Measurements from ENCODE around the gene FAM163B. TPM values are rescaled to one million over a fixed set of nuclear protein-coding genes. Genes with fewer than 3 reads are reported as not detected.
A peak's percentile ranks its signal among the peaks of the same experiment; 100 is the strongest.

FAM163B gene
- under 1 TPM in 2 of 4 donors, not detected in 2; 0.31 to 0.51 TPM for polyA plus RNA-seq (ENCODE audit: insufficient read length in 4 of 4)

DNA sequence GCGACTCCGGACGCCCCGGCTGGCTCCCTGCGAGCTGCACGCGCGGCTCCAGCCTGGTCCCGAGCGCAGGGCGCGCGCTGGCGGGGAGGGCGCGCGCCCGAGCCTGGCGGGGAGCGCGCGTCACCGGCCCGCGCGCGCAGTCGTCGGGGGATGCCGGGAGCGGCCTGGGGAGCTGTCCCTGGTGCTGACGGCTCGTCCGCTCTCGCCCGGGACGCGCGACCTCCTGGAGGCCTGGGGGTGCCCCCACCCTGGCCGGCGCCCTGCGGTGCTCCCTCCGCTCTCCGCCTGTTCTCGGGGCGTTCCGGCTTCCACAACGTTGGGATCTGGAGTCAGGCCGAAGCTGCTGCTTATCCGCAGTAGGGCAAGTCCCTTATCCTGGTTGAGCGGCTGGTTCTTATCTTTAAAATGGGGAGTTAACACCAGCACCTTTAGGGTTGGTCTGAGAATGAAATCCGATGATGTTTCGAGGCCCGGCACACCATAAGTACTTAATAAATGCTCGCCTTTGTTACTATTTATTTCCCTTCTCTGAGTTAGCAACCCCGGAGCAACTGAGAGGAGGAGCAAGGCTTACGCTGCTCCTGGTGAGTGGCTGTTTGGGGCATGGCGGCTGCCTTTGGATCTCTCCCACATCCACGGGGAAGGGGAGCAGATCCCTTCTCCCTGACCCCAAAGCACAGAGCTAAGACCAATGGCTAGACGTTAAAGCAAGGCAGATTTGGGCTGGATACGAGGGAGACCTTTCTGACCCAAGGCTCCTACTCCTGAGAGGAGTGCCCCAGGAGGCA is at the start of gene FAM163B:
Gene FAM163B (minus strand): TSS at position 79 of the 788 bp plus-strand sequence. CDS start 29,166 bp downstream, outside the sequence.
- peak in 3 of 4 donors; percentile 55 to 58 (median 56) for DNase-seq (ENCODE audit: low read depth in 4 of 4, low spot score in 2 of 4)

DNA sequence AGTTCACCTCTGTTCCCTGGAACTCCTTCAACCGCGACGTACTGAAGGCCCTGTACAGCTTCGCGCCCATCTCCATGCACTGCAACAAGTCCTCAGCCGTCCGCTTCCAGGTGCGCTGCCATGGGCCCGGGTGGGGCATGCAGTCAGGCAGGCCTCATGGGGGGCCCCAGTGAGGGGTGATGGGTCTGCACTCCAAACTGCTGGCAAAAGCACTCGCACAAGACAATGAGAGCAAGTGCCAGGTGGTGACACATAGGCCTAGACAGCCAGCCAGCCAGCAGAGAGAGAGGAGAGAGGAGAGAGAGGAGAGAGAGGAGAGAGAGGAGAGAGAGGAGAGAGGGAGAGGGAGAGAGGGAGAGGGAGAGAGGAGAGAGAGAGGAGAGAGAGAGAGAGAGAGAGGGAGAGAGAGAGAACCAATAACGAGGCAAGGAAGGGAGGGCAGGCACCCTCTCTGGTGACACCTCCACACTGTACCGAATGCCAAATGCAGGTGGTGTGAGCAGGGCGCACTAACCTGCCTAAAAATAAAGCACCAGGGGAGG is 48.0 kb upstream of the FAM163B start:
- no peak for DNase-seq (ENCODE audit: low read depth in 4 of 4, low spot score in 2 of 4)

DNA sequence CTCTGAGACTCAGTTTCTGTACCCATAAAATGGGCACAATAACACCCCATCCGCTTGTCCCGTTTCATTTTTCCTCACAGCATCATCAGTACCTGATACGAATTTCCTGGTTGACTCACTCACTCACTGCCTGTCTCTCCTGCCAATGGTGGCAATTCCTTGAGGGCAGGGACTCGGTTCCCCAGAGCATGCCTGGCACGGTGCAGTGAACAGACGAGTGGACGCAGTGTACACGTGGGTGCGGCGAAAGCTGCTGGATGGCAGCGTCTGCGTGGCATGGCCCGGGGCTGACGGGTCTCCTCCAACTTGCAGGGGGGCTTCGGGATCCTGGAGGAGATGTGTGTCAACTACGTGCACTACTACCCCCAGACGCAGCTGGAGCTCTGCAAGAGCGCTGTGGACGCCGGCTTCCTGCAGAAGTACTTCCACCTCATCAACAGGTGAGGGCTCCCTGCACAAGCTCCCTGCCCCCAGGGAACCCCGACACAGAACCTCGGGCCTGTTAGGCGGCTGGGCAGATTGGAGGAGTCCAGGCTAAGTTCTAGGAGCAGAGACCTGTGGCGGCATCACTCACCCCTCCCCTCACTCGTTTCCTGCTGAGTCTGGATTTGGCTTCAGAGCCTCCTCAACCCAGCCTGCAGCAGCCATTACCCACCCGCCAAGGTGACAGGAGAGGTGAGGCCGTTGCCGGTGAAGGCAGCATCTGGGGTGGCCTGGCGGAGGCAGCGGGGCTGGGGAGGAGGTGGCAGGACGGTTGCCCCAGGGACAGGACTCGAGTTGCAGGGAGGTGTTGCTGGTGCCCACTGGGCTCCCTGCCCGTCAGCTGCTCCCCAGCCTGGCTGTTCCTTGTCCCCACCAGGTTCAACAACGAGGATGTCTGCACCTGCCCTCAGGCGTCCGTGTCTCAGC is 47.3 kb upstream of the FAM163B start:
- DNase-seq (ENCODE audit: low read depth in 4 of 4, low spot score in 2 of 4) = no peak

DNA sequence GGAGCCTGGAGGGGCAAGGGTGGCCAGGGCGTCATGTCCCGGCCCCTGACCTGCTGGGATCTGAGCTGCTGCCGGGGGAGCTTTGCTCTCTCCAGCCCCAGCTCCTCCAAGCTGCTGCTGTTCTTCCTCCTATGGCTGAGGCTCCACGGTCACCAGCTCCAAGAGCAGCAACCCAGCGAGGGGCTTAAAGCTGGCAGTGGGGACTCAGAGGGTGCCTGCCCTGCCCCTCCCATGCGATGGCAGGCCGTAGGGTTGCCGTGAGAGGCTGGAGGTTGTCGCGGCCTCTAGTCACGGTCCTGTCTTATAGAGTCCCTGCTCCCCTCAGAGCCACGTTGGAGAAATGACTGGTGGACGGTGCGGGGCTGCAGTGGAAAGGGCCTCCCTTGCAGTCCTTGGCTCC is 46.5 kb upstream of the FAM163B start:
- DNase-seq (ENCODE audit: low read depth in 4 of 4, low spot score in 2 of 4) = no peak

DNA sequence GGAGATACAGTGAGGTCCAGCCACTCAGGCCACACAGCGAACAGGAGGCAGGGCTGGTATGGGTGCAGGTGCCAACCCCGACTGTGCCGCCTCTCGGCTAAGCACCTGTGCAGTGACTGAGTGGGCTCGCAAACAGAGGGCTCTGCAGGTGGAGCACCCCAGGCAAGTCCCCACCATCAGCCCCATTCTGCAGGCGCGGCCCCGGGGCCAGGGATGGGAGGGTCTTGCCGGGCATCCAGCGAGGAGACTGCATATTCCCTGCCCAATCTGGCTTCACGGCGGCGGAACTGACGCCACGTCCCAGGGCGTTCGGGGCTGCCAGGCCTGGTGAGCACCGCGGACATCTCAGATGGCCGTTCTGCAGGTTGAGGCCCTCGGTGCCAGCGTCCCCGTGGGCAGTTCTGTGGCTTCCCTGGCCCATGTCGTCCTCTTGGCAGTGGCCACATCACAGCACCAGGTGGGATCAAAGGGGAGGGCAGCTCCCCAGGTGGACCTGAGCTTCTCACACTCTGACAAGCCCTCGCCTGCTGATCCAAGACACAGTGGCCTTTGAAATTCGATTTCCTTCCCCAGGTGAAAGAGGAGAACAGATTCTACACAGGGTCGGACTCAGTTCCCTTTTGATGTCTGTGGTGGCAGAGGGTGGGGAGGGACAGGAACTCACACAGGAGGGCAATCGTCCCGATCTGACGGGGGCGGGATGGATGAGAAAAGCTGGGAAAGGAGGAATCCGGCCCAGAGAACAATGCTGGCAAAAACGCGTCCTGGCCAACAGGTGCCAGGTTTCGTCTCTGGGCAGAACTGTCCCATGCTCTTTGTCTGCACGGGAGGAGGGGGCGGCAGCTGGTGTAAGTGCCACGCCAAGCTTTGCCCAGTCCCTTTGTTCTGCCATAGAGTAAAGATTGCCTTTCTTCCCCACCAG is 45.8 kb upstream of the FAM163B start:
- no peak for DNase-seq (ENCODE audit: low read depth in 4 of 4, low spot score in 2 of 4)

DNA sequence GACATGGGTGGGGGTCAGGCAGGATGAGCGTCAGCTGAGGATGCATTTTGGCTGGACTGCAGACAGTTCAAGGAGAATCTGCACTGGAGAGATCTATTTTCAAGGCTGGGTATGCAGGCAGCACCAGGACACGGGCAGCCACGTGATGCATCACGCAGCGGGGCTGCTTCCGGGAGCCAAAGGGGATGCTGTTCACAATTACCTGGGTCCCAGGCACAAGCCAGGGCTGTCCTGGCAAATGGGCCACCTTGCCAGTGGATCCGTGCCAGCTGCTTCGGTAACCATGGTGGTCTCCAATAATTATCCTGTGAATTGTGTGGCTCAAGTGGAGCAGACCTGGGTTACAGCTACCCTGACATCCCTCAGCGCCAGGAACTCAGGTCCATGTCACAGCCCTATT is 44.4 kb upstream of the FAM163B start:
- DNase-seq (ENCODE audit: low read depth in 4 of 4, low spot score in 2 of 4) = no peak

DNA sequence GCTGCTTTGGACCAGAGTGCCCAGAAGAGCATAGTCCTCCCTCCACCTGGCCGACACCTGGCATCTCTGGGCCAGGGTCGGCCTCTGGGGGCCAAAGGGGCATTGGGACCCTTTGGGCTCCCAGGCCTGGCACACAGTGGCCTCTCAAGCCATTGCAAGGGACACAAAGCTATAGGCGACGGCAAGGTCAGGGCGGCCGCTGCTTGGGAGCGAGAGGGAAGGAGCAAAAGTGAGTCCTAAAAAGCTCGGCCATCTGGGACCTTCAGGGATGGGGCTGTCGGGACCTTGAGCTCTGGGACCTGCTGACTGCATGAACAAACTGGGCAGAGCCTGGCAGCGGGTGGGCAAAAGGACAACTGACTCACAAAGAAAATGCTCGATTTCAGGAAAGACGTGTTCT is 40.8 kb upstream of the FAM163B start:
- no peak for DNase-seq (ENCODE audit: low read depth in 4 of 4, low spot score in 2 of 4)

DNA sequence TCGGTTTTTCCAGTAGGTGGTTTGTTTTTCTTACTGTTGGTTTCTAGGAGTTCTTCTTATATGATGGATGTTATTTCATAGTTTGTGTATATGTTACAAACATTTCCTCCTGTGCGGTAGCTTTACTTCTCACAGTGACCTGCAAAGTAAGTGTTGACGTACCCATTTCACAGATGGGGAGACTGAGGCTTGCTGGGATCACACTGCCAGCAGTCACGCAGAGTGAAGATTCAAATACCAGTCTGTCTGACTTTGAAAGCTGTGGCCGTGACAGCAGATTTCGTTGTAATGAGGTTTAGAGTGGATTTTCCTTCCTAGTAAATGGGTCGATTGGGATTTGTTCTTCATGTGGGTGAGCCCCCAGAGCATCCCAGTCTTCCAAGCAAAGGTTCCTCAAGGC is 40.0 kb upstream of the FAM163B start:
- no peak for DNase-seq (ENCODE audit: low read depth in 4 of 4, low spot score in 2 of 4)

DNA sequence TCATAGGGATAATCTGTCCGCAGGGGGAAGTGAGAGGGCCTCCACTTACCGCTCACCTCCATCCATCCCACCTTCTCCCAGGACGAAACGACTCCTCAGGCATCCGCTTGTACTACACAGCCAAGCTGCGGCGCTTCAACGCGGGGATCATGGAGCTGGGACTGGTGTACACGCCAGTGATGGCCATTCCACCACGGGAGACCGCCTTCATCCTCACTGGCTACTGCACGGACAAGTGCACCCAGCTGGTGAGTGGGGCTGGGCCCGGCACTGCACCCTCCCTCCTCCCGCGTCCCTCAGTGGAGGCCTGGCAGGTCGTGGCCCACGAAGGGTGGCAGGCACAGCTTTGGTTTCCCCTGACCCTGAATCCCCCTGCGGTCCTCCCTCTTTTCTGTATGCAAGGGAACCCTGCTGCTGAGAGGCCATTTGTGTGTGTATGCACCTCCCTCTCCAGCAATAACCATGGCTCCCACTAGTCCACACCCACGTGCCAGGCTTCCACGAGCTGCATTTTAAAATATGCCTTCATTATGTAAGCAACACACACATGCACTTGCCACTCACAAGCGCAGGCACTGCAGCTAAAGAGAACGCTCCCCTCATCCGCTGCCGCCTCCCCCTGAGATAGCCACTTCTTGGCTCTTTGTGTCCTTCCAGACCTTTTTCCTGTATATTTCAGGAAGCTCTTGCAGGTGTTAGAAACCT is 38.7 kb upstream of the FAM163B start:
- DNase-seq (ENCODE audit: low read depth in 4 of 4, low spot score in 2 of 4) = no peak

DNA sequence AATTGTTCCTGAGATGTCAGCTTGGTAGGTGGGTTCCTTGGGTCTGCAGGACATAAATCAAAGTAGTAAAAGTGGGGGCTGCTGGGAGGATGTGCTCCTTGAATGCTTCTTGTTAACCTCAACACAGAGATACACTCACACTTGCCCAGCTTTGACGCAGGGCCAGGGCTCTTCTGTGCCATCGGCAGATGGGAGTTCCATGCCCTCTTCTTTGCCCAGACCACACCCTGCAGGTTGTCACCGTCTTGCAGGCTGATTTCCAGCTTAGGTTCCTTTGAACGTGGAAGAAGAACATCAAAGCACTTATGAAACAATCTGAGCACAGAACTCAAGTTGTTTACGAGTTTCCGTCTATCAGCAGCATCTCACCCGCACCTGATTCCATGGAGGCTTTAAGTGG is 38.0 kb upstream of the FAM163B start:
- DNase-seq (ENCODE audit: low read depth in 4 of 4, low spot score in 2 of 4) = no peak

DNA sequence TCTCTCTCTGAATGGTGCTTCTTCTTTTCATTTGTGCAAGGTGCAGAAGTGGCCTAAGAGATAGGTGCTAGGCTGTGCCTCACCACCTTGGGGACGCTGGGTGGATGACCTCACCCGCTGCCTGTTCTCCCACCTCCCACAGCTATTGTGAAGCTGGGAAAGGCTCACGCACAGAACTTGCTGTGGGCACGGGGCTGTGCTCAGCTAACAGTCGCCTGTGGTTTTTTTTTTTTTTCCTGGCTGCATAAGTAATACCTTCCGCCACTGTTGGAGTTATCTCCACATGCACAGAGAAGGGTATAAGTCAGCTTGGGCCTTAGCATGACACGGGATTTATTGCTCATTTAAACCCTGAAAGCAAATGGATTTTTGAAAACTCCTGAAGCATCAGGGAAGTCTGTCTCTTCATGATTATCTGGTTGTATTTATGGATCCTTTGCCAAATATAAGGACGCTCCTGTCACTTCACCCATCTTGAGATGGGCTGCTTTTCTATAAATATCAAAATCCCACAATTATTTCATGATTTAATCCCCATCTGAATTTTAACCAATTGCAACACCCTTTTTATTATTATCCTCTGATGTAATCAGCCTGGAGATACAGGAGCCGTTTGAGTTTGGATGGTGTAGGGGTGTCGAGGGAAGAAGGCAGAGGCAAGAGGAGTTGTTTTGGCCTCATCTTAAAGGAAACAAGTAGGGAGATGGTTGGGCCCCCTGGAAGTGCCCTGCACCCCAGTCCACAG is 36.0 kb upstream of the FAM163B start:
- no peak for DNase-seq (ENCODE audit: low read depth in 4 of 4, low spot score in 2 of 4)

DNA sequence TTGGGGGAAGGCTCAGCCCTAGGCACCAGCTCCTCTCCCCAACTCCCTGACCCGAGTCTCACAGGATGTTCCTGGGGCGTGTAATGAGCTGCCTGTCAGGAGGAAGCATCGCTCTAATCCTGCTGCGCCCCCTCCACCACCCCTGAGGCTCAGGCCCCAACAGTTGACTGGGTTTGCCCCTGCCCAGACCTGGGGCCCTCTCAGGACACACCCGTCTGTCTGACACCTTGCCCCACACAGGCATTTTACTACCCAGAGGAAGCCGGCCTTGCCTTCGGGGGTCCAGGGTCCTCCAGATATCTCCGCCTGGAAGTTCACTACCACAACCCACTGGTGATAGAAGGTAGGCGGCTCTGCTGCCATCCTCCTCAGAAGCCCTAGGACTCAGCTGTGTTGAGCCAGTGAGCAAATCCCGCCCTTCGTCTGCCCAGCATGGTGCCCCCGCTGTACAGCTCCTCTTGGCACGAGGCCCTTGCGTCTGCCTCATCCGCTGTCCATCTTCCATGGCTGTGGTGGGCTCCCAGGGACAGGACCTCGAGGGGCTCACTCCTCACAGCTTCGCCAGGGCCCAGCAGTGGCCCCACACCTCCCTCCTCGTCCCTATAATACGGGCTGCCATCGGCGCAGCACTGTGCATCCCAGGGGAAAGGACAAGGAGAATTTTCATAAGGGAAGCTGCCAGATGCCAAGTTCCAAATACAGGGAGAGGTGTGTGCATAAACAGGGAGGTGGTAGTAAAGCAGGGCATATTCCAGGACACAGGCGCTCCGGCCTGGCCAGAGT is 35.0 kb upstream of the FAM163B start:
- no peak for DNase-seq (ENCODE audit: low read depth in 4 of 4, low spot score in 2 of 4)

DNA sequence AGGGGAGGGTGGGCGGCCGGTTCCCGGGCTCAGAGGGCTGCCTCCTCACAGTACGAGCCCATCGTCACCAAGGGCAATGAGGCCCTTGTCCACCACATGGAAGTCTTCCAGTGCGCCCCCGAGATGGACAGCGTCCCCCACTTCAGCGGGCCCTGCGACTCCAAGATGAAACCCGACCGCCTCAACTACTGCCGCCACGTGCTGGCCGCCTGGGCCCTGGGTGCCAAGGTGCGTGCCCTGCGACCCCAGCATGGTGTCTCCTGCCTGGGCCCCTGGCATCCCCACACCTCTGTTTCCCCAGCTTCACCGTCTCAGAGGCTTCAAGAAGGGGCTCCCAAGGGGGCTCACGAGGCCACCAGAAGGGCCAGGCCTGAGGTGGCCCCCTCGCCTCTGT is 34.2 kb upstream of the FAM163B start:
- DNase-seq (ENCODE audit: low read depth in 4 of 4, low spot score in 2 of 4) = no peak

DNA sequence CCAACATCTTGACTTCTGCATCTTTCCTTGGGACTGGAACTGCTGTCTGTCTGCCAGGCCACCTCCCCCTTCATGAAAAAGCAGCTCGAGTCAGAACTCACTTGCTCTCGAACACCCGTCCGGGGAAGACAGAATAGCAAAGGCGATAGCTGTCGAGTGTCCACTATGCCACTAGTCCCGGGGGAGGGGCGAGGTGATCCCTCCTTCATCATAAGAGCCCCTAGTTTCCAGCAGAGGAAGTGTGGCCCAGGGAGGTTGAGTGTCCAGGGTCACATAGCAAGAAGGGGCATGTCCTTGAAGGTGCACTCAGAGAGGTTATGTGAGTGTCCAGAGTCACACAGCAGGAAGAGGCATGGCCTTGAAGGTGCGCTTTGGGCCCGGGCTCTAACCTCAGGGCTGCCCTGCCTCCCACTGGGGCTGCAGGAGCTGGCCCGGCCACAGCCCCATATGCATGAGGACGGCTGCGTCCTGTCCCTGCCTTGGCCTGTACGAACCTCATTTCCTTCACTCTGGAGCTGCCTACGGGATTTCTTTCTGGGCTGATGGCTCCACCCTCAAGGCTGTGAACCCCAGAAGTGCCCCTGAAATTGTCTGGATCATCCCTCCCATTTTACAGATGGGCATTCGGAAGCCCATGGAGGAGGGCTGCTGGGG is 33.6 kb upstream of the FAM163B start:
- no peak for DNase-seq (ENCODE audit: low read depth in 4 of 4, low spot score in 2 of 4)

DNA sequence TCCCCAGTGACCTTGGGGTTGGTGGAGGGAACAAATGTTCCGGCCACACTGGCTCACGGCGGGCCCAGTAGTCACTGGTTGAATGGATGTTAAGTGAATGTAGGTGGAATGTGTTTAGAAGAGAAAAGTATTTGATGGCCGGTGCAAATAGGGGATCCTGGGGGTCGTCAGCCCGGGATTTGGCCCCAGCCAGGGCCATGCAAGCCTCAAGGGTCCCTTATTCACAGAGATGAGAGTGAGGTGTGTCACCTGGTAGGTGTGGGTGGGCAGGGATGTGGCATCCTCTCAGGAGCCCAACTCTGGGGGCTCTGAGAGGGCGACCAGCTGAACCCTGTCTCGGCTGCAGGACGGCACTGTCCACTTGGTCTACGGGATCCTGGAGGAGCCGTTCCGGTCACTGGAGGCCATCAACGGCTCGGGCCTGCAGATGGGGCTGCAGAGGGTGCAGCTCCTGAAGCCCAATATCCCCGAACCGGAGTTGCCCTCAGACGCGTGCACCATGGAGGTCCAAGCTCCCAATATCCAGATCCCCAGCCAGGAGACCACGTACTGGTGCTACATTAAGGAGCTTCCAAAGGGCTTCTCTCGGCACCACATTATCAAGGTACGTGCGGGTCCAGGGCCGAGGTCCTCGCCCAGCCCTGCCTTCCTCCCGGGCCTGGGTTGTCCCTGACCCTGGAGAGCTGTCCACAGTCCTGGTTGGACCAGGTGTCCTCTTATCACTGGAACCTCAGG is 32.8 kb upstream of the FAM163B start:
- no peak for DNase-seq (ENCODE audit: low read depth in 4 of 4, low spot score in 2 of 4)

DNA sequence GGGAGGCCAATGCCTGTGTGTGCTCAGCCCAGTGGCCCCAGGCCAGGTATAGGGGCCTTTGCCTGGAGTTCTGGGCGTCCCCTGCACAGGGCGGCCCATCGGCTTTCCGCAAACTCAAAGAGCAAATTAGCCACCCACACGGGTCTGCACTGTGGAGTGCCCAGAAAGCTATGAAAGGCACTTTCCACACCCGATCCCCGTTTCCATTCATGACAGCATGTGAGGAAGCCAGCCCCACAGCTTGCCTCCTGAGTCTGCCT is 32.1 kb upstream of the FAM163B start:
- DNase-seq (ENCODE audit: low read depth in 4 of 4, low spot score in 2 of 4) = no peak

Data from left renal cortex interstitium (tissue), 4 donors.